Heart left ventricle (tissue), 16 donors: ENCODE results near the gene CAPS. TPM values are rescaled to one million over a fixed set of nuclear protein-coding genes. Genes with fewer than 3 reads are reported as not detected.

Experiments used
- ATAC-seq, 4 donors: fragments of 200-7000 bp; cut with Tn5 transposase; one replicate each; pipeline ENCODE4 v1.9.1; 2020 to 2022; ENCODE audit warnings: moderate library complexity in 4 of 4, mild to moderate bottlenecking in 3 of 4, moderate number of reproducible peaks in 1 of 4
- DNase-seq, 5 donors: peaks; one replicate each; pipeline ENCODE4 v3.0.0-alpha.2; 2020
- H3K27ac ChIP-seq, 12 donors: fragments of 200-600 bp; sonication (generic) in 4 of 12; one replicate each; pipeline versions ENCODE4 v1.5.0 to v1.8.0; 2016 to 2022; ENCODE audit warnings: mild to moderate bottlenecking in 2 of 12
- H3K27me3 ChIP-seq, 9 donors: fragments of 200-600 bp; sonication (generic) in 2 of 9; one replicate each; pipeline versions ENCODE4 v1.5.1 to v1.8.0; 2016 to 2022; ENCODE audit warnings: mild to moderate bottlenecking in 3 of 9
- H3K36me3 ChIP-seq, 9 donors: fragments of 200-600 bp; sonication (generic) in 2 of 9; one replicate each; pipeline versions ENCODE4 v1.5.0 to v1.8.0; 2018 to 2022; ENCODE audit warnings: mild to moderate bottlenecking in 2 of 9
- H3K4me1 ChIP-seq, 12 donors: fragments of 200-600 bp; sonication (generic) in 4 of 12; one replicate each; pipeline versions ENCODE4 v1.5.0 to v1.8.0; 2016 to 2022; ENCODE audit warnings: mild to moderate bottlenecking in 3 of 12
- H3K4me3 ChIP-seq, 12 donors: fragments of 200-600 bp; sonication (generic) in 4 of 12; one replicate each; pipeline versions ENCODE4 v1.5.0 to v1.8.0; 2017 to 2022; ENCODE audit warnings: mild to moderate bottlenecking in 9 of 12, moderate library complexity in 4 of 12
- H3K9me3 ChIP-seq, 12 donors: fragments of 200-600 bp; sonication (generic) in 4 of 12; one replicate each; pipeline versions ENCODE4 v1.5.0 to v1.8.0; 2016 to 2022; ENCODE audit warnings: mild to moderate bottlenecking in 1 of 12
- POLR2A ChIP-seq, 2 donors: fragments of 450-650 bp; IDR thresholded peaks; one replicate each; pipeline ENCODE4 v1.6.1; 2017; ENCODE audit warnings: antibody characterized with exemption in 2 of 2, mild to moderate bottlenecking in 2 of 2, moderate library complexity in 2 of 2
- WGBS, 4 donors: extraction: QIAGEN DNeasy Blood & Tissue Kit in 2 of 4; methylation state at CpG; one replicate each; pipeline versions ENCODE4 v1.1.5 to v1.1.7; 2013 to 2018; 5-methylcytosine and 5-hydroxymethylcytosine counted together
- intact Hi-C, 10 donors: fragments of 100-400 bp; cut with DNase I; formaldehyde crosslinking; loops; one replicate each; pipeline versions ENCODE4 v1.11.1 to v1.14.2; 2022
- polyA plus RNA-seq, 2 donors: library from polyadenylated mRNA; stranded (reverse); fragments of 200-250 nt; gene quantifications; one replicate each; pipeline ENCODE4 v1.2.3, GENCODE V29; 2013
- total RNA-seq, 9 donors: library from RNA; depleted of rRNA in 2 of 9; stranded (reverse); fragments of >200 nt in 2 of 9; fragmentation: NEBNext Ultra II Directional in 3 of 9; extraction: Animal tissue kit (Norgen Biotek cat#: 25700) in 3 of 9; gene quantifications; one replicate each; pipeline versions ENCODE4 v1.1.0 to v1.2.4, GENCODE V29; 2016 to 2023
- TF ChIP-seq, protein P1 (sequence below), 12 donors: fragments of 200-600 bp; sonication (generic) in 4 of 12; IDR thresholded peaks; one replicate each; pipeline versions ENCODE4 v1.5.0 to v1.8.0; 2018 to 2022; ENCODE audit warnings: antibody characterized with exemption in 12 of 12, mild to moderate bottlenecking in 5 of 12
- donor health status: ischemic (EF 13 %, LVEDD 7.1; RV severe dilation, severe dysfunction).
- donor health status: healthy with polysubstance abuse.
- donor health status: DM: no; HTN: yes; CAD: no.
- donor health status: DM: no; HTN: no; CAD: no.
- donor health status: ischemic (EF 25% LVEDD 6.9; RV normal size, moderate dysfunction).
- donor health status: ischemic (EF 25% LVEDD 5.7; RV mildly dilated, moderate dysfunction).
- donor health status: healthy.
- donor health status: DM: yes; HTN: yes; CAD: no.
- donor health status: ischemic (EF 35%, LVEDD 5.7; RV mildly dilated, moderate dysfunction).
- donor health status: nonischemic (EF 11% LVEDD 7.7; RV severe dilation, severe dysfunction).
- donor health status: DM: yes; HTN: yes; CAD: no.
- donor health status: PGD.
- donor health status: ischemic (EF 29% LVEDD 5.4; RV normal size, mild dysfunction).
- donor health status: nonischemic (EF 23%, LVEDD 6.1; RV moderate dilation, normal function).

The CAPS gene
- total and polyA plus RNA-seq, 11 donors: 1.2 to 6.2 (median 3.3) TPM

DNA sequence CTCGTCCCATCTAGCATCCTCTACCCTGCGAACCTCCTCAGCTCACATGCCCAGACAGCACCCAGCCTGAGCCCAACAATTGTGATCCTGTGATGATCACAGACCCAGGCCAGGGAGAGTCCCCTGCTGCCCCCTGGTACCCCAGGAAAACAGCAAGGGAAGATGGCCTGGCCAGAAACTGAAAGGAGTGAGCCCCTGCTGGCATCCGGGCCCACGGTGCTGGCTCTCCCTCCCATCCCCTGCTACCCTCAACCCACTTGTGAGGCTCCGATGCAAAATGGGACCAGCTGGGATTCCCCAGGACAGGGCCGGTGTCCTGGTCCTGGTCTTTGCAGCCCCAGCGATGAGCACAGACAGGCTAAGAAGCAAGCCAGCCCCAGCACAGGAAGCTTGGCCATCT is 49.8 kb downstream of the CAPS start:
- H3K36me3 ChIP-seq: peaks cover 0 to 13% (median 0%) of the 10 kb centered on the region in 9 donors
- intact Hi-C loops: loop anchor here in 1 of 10 donors (10.0 kb wide), 1 partner anchor 159 kb away; the partner anchor contains the start of gene NRTN
- ATAC-seq (no peak), DNase-seq (peak in 1 of 5 donors; percentile 20)
- peak overlapping the region in 4 of 12 donors; percentile 18 to 86 (median 56) for H3K27ac ChIP-seq
- H3K4me3 ChIP-seq: no peak overlapping the region
- WGBS, 4 donors: 85 to 92% (median 88%) methylated on average over 7 of the region's 7 CpGs
- H3K27me3 ChIP-seq: no peaks in the 10 kb centered on the region
- no peaks in the 10 kb centered on the region for H3K9me3 ChIP-seq
- TF ChIP-seq, protein P1, sequence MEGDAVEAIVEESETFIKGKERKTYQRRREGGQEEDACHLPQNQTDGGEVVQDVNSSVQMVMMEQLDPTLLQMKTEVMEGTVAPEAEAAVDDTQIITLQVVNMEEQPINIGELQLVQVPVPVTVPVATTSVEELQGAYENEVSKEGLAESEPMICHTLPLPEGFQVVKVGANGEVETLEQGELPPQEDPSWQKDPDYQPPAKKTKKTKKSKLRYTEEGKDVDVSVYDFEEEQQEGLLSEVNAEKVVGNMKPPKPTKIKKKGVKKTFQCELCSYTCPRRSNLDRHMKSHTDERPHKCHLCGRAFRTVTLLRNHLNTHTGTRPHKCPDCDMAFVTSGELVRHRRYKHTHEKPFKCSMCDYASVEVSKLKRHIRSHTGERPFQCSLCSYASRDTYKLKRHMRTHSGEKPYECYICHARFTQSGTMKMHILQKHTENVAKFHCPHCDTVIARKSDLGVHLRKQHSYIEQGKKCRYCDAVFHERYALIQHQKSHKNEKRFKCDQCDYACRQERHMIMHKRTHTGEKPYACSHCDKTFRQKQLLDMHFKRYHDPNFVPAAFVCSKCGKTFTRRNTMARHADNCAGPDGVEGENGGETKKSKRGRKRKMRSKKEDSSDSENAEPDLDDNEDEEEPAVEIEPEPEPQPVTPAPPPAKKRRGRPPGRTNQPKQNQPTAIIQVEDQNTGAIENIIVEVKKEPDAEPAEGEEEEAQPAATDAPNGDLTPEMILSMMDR (IDR thresholded peaks at IDR 0.05): no peak
- TF ChIP-seq POLR2A (IDR thresholded peaks at IDR 0.05): no peak
- H3K4me1 ChIP-seq: peaks cover 26 to 100% (median 85%) of the 10 kb centered on the region in 12 donors

DNA sequence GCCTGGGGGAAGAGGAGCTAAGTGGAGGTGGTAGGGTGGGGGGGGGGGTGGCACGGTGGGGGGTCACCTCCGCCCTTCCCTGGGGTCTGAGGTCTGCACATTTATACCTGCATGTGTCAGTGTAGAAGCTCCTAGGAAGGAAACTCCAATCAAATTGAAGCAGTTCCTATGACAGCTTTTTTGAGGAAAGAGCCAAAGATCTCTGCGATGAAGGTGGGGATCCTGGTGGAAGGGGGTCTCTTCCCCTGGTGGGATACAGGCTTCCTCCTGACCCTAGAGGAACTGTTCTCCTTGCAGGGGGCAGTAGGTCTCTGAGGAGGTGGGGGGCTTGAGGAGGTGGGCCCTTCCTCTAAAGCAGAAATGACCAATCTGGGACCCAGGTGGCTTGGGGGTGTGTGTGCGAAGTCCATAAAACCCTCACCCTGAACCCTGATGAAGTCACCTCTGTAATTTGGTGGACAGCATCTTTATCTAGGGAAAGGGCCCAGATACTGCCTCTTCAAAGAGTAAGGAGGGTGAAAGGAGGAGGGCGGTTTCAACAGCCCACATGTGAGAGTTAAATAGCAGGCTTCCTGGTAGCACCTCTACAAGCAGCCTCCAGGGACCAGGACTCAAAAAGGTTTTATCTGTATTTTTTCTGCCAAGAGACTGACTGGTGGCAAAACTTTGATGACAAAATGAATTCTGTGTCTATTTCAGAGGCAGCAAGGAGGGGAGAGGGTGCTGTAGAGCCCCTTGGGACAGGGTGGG is 50.9 kb downstream of the CAPS start:
- 84 to 92% (median 85%) methylated on average over 5 of the region's 5 CpGs for WGBS, 4 donors
- intact Hi-C loops: loop anchor here in 1 of 10 donors (10.0 kb wide), 1 partner anchor 160 kb away; the partner anchor contains the start of gene NRTN
- peak in 1 of 5 donors; percentile 2 for DNase-seq

More for the DNA sequence above, 50.9 kb downstream of the CAPS start:
- Histone ChIP-seq H3K36me3 (peaks cover 0 to 13% (median 0%) of the 10 kb centered on the region in 9 donors), H3K27ac (peak overlapping the region in 4 of 12 donors; percentile 13 to 77 (median 68)), H3K9me3 (no peaks in the 10 kb centered on the region), H3K4me3 (no peak overlapping the region), H3K4me1 (peaks cover 25 to 100% (median 85%) of the 10 kb centered on the region in 12 donors), H3K27me3 (no peaks in the 10 kb centered on the region)
- TF ChIP-seq POLR2A (IDR thresholded peaks at IDR 0.05): no peak
- TF ChIP-seq, protein P1 (IDR thresholded peaks at IDR 0.05): no peak
- no peak for ATAC-seq

Other genes with a start within 250 kb of the CAPS start
- 100 to 1,000 TPM; 103 to 149 (median 123) TPM for gene MICOS13, start 233.7 kb upstream of the CAPS start, total RNA-seq
- gene MICOS13, start 233.7 kb upstream of the CAPS start, polyA plus RNA-seq: 100 to 1,000 TPM; 178 to 435 TPM
- gene HSD11B1L, start 233.2 kb upstream of the CAPS start, total RNA-seq: 10 to 100 TPM in 2 of 9 donors, 1 to 10 TPM in 7; 3.7 to 14.4 (median 5.2) TPM
- gene HSD11B1L, start 233.2 kb upstream of the CAPS start, polyA plus RNA-seq: 1 to 10 TPM; 5.4 to 6.6 TPM
- gene RPL36, start 224.0 kb upstream of the CAPS start, total RNA-seq: 100 to 1,000 TPM; 255 to 475 (median 365) TPM
- gene RPL36, start 224.0 kb upstream of the CAPS start, polyA plus RNA-seq: 100 to 1,000 TPM; 851 to 981 TPM
- gene LONP1, start 194.1 kb upstream of the CAPS start, total RNA-seq: 100 to 1,000 TPM in 2 of 9 donors, 10 to 100 TPM in 7; 61.2 to 108 (median 88.6) TPM
- gene LONP1, start 194.1 kb upstream of the CAPS start, polyA plus RNA-seq: 100 to 1,000 TPM in 1 of 2 donors, 10 to 100 TPM in 1; 97.6 to 123 TPM
- gene CATSPERD, start 193.6 kb upstream of the CAPS start, total RNA-seq: not detected
- gene CATSPERD, start 193.6 kb upstream of the CAPS start, polyA plus RNA-seq: not detected
- gene PRR22, start 129.5 kb upstream of the CAPS start, total RNA-seq: 1 to 10 TPM in 5 of 9 donors, under 1 TPM in 2, not detected in 2; 0.96 to 1.9 (median 1.3) TPM
- 1 to 10 TPM in 1 of 2 donors, under 1 TPM in 1; 0.91 to 1.1 TPM for gene PRR22, start 129.5 kb upstream of the CAPS start, polyA plus RNA-seq
- 10 to 100 TPM; 12.0 to 19.9 (median 15.3) TPM for gene DUS3L, start 123.1 kb upstream of the CAPS start, total RNA-seq
- gene DUS3L, start 123.1 kb upstream of the CAPS start, polyA plus RNA-seq: 10 to 100 TPM; 17.3 to 20.7 TPM
- gene NRTN, start 109.2 kb upstream of the CAPS start, total RNA-seq: 10 to 100 TPM in 7 of 9 donors, 1 to 10 TPM in 2; 8.0 to 54.2 (median 17.2) TPM
- gene NRTN, start 109.2 kb upstream of the CAPS start, polyA plus RNA-seq: 10 to 100 TPM; 18.2 to 34.5 TPM
- gene FUT6, start 74.6 kb upstream of the CAPS start, total RNA-seq: not detected
- gene FUT6, start 74.6 kb upstream of the CAPS start, polyA plus RNA-seq: not detected
- not detected for gene FUT3, start 62.8 kb upstream of the CAPS start, total RNA-seq
- under 1 TPM in 1 of 2 donors, not detected in 1; 0.07 TPM for gene FUT3, start 62.8 kb upstream of the CAPS start, polyA plus RNA-seq
- gene FUT5, start 43.7 kb upstream of the CAPS start, total RNA-seq: not detected
- gene FUT5, start 43.7 kb upstream of the CAPS start, polyA plus RNA-seq: not detected
- gene NDUFA11, start 10.5 kb upstream of the CAPS start, total RNA-seq: 100 to 1,000 TPM; 388 to 533 (median 476) TPM
- 100 to 1,000 TPM; 791 to 945 TPM for gene NDUFA11, start 10.5 kb upstream of the CAPS start, polyA plus RNA-seq
- 1 to 10 TPM; 1.7 to 3.9 (median 2.3) TPM for gene VMAC, start 9.4 kb upstream of the CAPS start, total RNA-seq
- 1 to 10 TPM; 1.3 to 3.8 TPM for gene VMAC, start 9.4 kb upstream of the CAPS start, polyA plus RNA-seq
- gene RANBP3, start 63.9 kb downstream of the CAPS start, total RNA-seq: 10 to 100 TPM; 48.9 to 80.7 (median 58.0) TPM
- gene RANBP3, start 63.9 kb downstream of the CAPS start, polyA plus RNA-seq: 10 to 100 TPM; 29.4 to 59.7 TPM
- gene RFX2, start 196.2 kb downstream of the CAPS start, total RNA-seq: 10 to 100 TPM in 1 of 9 donors, 1 to 10 TPM in 8; 2.8 to 20.0 (median 5.8) TPM
- 1 to 10 TPM; 6.9 to 7.0 TPM for gene RFX2, start 196.2 kb downstream of the CAPS start, polyA plus RNA-seq
- gene ACSBG2, start 221.4 kb downstream of the CAPS start, total RNA-seq: not detected
- not detected for gene ACSBG2, start 221.4 kb downstream of the CAPS start, polyA plus RNA-seq